Measurements from ENCODE around the gene CRYBB3.
"Not testable (repeated sequence)": the region's sequence is repeated elsewhere in the genome, so short reads cannot be mapped to it uniquely, and the experiment has no call there.

The CRYBB3 gene

DNA sequence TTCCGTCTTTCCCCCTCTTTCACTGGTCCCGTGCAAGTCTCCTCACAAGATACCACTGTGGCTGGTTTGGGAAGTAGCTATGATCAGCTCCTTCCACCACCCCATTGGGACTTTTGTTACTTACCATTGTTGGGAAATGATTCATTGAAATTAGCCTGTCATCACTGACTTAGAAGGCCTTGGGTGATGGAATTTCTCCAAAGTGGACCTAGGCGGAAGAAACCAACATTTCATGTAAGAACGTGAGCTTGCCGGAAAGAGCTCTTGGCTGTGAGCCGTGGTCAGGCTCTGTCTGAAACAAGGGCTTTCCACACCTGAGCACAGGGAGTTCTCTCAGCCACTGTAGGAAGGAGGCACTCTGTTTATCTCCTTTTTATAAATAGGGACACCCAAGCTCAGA, 23.5 kb upstream of the CRYBB3 start:
- DNase-seq, result no peak

DNA sequence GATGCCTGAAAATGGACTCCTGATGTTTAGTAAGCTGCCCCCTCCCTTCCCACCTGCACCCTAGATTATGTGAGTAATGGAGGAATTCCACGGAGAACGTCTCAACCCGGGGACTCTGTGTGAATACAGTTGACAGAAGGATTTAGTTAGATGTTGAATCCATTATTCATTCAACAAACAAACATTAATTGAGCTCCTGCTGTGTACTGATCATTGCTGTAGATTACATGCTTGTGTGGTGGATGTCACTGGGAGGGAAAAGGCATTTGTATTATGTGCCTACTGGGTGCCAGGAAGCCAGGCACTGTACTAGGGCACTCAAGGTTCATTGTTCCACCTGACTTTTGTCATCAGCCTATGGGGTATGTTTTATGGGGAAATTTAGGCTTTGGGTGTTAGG, 22.9 kb upstream of the CRYBB3 start:
- no peak for DNase-seq

DNA sequence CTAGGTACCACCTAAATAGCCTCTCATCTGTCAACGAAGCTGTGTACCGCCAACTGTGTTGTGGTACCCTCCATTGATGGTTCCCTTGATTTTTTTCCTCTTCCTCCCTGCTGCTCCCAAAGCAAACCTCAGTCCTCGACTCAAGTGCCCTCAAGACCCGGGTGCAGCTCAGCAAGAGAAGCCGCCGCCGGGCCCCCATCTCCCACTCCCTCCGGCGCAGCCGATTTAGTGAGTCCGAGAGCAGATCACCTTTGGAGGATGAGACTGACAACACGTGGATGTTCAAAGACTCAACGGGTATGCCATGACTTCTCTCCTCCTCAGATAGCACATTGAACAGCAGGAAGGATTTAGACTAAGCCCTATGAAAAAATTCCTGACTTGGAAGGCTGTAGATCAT, 22.4 kb upstream of the CRYBB3 start:
- no peak for DNase-seq

DNA sequence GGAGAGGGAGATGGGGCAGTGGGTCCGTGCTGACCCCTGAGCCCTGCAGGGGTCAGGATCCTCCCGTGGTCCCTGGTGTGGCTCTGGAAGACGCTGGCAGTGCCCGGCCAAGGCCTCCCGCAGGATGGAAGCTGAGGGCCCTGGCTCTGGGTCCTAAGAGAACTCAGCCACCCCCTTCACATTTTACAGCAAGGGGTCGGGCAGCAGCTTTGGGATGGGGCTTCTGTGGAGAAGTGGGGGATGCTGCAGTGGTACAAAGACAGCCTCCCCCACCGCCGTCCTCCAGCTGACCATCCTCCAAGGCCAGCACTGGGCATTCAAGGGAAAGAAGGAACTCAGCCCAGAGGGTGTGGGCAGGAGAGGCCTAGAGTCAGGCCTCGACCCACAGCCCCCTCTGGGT, 21.8 kb upstream of the CRYBB3 start:
- DNase-seq, result no peak

DNA sequence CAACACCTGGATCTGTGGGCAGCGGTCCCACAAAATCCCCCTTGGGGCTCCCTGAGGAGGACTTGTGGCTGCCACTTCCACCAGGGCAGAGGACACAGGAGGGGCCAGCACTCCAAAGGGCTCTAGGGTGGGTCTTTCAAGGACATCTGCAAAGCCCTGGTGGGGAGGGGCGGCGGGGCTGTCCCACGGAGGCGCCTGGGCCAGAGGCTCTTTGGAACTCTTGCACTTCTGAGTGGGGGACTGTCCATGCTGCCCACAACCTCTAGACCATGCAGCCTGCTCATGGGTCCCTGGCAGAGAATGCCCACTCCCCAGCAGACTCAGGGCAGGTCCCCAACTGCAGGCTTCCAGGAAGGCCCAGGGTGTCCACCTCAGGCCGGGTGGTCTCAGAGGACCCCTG, 21.3 kb upstream of the CRYBB3 start:
- DNase-seq, result not testable (repeated sequence)

DNA sequence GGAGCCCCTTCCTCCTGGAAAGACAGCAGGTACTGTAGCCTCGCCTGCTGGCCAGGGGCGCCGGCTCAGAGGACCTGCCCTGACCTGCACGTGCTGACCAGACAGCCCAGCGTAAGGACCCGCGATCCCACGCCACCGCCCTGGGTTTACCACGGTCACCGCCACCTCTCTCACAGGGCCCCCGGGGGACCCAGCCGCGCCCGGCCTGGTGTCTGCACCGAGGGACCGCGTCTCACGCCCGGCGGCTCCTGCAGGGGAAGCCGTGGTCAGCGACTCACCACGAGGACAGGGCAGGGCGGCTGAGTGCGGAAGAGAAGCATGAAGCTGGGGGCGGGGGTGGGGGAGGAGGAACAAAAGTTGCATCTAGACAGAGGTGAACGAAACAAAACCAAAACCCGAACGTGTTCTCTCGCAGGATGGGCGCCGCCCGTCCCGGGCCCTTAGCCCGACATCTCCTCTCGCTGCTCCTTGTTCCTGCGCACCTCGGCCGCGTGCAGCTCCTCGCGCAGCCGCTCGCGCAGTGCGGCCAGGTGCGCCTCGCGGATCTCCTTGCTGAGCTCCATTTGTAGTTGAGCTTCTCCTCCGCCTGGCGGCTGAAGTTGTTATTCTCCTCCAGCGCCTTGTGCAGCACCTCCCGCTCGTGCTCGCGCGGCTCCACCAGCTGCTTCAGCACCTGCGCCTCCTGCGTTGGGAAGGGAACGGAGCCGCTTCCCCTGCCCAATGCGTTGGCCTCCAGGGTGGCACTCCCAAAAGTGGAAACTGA, 20.6 kb upstream of the CRYBB3 start:
- not testable (repeated sequence) for DNase-seq

DNA sequence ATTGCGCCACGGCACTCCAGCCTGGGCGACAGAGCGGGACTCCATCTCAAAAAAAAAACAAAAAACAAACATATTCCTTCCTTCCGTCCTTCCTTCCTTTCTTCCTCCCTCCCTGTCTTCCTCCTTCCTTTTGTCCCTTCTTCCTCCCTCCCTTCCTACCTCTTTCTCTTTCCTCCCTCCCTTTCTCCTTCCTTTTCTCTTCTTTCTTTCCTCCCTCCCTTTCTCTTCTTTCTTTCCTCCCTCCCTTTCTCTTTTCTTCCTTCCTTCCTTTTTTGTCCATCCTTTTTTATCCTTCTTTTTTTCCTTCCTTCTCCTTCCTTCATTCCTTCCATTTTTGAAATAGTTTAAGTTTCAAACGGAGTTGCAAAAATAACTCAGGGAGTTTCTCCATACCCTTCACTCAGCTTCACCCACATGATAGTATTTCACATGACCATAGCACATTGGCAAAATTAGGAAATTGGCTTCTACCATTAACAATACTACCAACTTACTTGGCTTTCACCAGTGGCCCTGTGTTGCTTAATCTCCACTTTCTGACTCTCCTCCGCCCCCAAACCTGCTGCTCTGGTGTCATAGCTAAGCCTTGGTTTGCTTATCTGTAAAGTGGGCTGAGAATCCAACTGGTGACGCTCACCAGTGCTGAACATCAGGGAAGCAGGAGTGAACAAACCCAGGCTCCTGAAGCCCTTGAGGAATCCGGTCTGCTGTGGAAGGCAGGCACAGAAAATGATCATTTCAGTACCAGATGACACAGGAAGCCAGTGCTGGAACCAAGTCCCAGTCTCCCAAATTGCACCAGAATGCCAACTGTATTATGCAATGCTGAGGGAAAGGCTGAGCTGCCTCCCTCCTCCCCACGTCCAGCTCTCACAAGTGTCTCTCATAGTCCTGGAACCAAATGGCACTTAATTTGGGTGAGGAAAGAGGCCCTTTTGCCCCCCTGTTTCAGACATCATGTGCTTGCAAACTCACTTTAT, 17.2 kb upstream of the CRYBB3 start:
- no peak for DNase-seq

DNA sequence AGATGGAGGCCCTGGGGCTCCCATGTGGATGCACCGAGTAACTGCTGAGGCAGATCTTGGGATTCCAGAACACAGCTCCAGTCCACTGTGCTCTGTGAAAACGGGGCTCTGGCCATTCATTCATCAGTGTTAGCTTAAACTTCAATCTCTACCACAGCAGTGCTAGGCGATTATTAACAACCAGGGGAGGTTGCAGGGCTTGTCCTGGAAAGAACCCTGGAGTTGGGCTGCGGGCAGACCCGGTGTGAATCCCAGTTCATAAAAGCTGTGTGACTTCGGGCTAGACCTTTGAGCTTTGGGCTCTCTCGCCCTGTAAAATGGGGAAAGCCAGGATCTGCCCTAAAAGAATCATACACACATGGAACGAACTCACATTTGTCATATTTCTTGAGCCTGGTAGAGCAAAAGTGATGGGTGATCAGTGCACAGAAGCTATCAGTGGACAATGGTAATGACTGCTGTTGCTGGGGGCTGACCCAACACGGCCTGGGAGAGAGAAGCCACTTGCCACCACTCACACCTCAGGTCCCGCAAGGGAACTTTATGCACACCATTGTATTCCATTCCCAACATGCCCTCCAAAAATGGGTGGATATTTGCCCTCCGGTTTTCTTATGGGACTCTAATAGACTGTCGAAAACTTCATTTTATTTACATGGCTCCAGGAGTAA, 15.6 kb upstream of the CRYBB3 start:
- no peak for DNase-seq

DNA sequence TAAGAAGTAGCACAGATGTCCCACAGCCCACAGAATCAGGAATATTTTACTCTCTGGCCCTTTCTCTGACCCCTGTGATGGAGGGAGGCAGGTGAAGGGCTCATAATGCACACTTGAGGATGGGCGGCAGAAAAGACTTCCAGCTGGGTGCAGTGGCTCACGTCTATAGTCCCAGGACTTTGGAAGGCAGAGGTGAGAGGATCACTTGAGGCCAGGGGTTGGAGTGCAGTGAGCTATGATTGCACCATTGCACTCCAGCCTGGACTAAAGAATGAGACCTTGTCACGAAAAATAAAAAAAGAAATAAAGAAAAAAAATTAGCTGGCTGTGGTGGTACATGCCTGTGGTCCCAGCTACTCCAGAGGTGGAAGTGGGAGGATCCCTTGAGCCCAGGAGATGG, 13.5 kb upstream of the CRYBB3 start:
- no peak for DNase-seq

DNA sequence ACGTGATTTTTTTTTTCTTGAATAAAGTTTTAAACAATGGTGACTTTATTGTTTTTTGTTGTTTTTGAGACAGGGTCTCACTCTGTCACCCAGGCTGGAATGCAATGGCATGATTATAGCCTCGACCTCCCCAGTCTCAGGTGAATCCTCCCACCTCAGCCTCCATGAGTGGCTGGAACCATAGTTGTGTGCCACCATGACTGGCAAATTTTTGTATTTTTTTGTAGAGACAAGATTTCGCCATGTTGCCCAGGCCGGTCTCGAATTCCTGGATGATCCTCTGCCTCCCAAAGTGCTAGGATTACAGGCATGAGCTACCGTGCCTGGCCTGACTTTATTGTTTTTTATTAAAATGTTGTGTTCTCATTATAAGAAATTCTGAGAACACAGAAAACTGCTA, 12.2 kb upstream of the CRYBB3 start:
- no peak for DNase-seq

DNA sequence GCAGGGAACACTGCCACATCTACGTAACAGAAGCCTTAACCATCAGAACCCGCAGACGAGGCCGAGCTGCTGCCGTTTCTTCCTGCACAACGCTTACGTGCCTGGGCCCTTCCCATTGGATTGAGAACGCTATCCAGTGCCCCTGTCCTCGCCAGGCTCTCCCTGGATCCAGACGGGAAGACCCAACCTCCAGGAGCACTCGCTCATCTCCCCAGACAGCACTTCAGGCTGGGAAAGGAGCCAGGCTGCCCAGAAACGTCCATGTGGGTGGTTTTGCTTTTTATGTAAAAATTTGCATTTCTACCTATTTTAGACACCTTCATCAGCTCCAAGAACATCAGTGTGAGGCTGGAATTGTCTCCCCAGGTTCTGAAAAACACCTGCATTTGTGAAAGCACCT, 7.3 kb upstream of the CRYBB3 start:
- DNase-seq, result no peak

DNA sequence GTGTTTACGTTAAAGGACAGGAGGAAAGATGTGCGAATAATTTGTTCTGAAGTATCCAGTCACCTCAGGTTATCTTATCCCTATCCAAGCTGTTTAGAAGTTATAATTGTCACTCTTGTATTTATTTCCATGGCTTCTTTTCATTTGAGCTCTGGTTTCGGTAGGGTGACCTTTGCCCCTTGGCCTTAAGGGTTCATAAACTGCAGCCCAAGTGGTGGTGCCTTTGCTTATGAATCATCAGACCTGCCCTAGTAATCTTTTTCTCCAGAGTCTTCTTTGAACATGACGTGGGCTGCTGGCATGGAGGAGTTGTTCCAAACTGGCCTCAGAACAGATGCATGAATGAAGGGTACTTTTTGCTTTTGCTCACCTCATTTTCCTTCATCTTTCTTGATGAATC, 6.5 kb upstream of the CRYBB3 start:
- DNase-seq, result no peak

DNA sequence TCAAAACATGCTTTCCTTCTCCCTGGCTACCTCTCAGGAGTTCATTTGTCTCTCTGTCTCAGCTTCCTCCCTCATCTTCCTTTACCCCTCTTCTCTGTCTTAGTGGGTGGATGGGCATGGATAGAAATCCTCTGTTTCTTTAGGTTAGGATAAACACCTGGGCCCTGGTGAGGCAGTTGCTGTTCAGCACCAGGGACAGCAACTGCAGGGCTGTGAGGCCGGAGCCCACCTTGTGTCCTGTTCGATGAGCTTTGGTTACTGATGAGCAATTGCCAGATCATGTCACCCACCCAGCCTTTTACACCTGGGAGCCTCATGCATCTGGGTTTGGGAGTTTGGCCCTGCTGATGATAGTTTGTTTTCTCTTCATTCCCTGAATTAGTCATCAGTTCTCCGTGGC, 6.1 kb upstream of the CRYBB3 start:
- no peak for DNase-seq

DNA sequence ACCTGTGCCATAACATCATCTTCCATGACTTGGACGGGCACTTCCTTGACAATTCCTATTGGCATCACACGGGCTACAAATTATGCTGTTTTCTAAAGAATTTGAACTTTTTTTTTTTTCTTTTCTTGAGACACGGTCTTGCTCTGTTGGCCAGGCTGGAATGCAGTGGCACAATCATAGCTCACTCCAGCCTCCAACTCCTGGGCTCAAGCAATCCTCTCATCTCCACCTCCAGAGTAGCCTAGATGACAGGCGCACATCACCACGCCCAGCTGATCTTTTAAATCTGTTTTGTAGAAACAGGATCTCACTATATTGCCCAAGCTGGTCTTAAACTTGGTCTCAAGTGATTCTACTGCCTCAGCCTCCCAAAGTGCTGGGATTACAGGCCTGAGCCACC, 3.3 kb upstream of the CRYBB3 start:
- no peak for DNase-seq

DNA sequence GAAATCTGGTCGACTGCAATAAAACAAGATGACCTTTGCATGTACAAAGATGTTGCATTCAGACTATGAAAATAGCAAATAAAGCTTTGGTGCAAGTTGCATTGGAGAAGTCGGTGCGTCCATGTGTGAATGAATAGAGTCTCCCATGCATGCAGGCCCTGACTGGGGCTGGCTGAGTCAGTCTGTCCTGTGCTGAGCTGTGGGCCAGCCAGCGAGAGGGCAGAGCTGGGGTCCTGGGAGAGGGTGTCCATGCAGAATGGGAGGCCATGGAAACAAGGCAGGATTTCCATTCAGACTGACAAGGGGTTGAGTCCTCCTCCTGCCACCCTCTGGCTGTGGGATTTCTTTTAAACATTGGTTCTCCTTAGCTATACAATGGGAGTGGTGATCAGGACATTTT, 2.3 kb upstream of the CRYBB3 start:
- no peak for DNase-seq

DNA sequence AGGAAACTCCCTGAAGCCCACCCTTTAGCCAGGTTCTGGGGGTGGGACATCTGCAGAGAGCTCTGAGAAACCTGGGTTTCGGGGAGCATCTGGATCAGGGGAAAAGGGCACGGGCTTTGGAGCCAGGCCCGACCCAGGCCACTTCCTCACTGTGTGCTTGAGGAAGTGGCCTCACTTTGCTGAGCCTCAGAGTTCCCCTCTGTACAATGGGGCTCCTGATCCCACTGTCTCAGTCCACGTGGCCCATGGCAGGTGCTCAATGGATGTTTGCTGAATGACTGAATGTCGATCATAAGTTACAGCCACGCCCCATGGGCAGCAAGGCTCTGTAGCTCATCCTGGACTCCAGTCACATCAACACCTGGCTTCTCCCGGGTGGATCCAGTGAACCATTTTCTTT, 1.3 kb downstream of the CRYBB3 start:
- no peak for DNase-seq

DNA sequence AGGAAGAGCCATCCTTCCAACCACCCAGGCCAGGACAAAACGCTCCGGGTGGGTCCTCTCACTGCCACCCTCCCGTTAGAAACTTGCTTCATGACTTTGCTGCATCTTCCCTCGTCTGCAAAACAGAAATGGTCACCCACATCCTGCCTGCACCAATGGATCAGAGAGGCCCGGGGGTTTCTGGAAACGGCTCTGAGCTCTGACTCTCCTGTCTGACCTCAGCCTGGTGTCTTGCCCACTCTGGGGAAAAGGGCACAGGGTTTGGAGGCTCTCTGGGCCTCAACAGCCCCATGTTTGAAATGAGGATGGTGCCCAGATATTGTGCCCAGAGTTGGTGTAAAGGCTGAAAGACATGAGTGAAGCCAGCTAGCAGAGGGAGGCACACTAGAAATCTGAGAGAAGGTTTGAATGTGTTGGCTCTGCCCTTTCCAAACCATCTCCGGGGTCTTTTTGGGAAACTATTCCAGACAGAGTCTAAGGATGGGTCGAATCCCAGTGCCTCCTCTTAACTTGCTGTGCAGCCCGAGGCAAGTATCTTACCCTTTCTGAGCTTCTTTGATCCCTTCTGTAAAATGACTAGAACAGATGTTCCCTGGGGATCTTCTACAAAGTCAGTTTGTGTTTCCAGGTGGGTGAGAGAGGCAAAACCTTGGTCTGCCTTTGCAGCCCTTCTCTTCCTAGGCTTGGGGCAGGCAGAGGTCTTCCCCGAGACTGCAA, 2.1 kb downstream of the CRYBB3 start:
- no peak for DNase-seq

DNA sequence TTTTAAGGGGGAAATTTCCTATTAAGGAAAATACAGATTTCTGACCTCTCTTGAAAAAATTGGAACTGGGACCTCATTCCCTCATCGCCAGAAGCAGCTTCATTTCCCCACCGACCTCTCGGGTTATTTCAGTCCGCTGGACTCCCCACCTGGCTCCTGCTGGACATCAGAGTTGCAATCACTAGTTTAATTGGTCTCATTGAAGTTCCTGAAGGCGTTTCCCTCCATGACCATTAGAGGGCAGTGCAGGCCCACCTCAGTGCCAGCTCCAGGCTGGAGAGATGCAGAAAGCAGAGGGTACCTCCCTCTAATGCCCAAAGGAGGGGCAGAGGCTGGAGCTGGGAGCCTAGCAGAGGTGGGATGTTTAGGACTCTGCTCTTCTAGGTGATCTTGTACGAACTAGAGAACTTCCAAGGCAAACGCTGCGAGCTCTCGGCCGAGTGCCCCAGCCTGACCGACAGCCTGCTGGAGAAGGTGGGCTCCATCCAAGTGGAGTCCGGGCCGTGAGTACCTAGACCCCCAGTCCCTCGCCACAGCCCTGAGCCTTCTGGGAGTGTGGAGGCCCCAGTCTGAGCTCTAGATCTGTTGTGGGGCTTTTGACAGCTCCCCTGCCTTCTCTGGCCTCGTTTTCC, 2.7 kb downstream of the CRYBB3 start:
- DNase-seq, result peak; percentile 27

DNA sequence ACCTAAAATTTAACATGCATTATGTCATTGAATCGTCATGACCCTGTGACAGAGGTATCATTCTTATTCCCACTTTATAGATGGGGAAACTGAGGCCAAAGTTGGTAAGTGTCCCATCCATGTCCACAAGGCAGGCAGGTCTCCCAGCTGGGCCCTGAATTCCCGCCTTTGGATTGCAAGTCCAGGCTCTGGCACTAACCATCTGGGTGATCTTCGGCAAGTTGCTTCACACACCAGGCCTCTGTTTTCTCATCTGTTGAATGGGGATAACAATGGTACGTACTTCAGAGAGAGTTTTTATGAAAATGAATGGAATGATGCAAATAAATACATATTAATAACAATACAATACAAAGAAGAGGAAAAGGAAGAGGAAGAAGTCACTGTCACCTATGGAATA, 3.4 kb downstream of the CRYBB3 start:
- no peak for DNase-seq

DNA sequence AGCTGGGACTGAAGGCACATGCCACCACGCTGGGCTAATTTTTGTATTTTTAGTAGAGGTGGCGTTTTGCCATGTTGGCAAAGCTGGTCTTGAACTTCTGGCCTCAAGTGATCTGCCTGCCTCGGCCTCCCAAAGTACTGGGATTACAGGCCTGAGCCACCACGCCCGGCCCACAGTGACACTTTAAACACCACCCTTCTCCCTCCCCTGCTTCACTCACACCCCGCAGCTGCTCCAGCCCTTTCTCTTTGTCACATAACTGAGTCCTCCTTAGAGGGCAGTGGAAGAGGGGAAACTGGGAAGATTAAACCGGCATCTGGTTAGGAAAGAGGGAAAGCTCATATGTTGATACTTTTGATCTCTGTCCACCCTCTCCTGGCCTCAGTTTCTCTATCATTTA, 4.9 kb downstream of the CRYBB3 start:
- DNase-seq, result not testable (repeated sequence)

DNA sequence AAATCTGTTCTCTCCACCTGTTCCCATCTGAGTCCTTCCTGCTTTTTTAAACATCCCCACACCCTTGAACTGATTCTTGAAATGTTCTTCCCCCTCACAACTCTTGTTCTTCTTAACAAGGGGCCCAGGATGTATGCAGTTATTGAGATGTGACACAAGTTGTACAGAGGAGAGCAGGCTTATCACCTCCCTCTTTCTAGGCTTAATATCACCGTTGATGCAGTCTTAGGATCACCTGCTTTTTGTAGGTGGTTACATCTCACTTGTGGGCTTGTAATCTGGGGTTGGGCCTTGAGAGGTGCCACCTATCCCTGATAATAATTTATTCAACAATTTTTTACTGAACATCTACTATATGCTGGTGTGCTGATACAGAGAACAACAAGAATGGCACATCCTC, 6.2 kb downstream of the CRYBB3 start:
- DNase-seq, result no peak

DNA sequence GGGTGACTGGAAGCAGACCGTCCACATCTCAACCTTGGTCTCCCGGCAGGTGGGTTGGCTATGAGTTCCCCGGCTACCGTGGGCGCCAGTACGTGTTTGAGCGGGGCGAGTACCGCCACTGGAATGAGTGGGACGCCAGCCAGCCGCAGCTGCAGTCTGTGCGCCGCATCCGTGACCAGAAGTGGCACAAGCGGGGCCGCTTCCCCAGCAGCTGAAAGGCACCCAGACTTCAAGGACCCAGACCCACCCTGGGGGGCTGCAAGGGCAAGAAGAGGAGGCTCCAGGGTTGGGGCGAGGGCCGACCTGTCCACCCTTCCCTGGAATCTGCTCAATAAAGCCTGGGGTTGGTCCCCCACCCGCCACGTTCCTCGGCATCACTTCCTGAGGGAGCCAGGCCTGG, 7.3 kb downstream of the CRYBB3 start:
- no peak for DNase-seq

Measured in DMS153 (cell line).